ENCODE measurements around the gene TIE1. TPM values are rescaled to one million over a fixed set of nuclear protein-coding genes. Genes with fewer than 3 reads are reported as not detected.
"Not testable (repeated sequence)": the region's sequence is repeated elsewhere in the genome, so short reads cannot be mapped to it uniquely, and the experiment has no call there.

The TIE1 gene
- total RNA-seq, 1 donor from 2014 or later, result 1,392 TPM

DNA sequence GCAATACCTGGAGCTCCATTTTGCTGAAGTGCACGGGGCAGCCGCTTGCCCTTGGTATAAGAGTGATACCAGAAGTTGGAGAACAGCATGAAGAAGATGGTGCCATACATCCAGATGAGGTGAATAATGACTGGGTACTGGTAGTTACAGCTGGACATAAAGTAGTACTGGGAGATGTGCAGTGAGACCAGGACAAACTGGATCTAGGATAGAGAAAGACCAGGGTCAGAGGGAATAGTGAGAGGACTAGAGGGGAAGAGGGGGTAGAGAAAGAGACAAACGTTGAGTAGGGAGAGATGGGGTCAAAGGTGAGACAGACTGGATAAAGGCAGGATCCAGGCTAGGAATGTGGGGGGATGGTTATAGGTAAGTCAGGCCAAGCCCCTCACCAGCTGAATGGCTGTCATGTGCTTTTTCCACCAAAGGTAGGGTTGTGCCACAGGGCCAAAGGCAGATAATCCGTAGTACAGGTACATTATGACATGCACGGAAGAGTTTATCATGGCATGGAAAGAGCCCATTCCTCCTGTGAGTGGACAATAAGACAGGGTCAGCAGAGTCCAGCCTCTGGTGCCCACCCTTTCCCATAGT, 63.2 kb downstream of the TIE1 start:
- DNase-seq, result no peak

DNA sequence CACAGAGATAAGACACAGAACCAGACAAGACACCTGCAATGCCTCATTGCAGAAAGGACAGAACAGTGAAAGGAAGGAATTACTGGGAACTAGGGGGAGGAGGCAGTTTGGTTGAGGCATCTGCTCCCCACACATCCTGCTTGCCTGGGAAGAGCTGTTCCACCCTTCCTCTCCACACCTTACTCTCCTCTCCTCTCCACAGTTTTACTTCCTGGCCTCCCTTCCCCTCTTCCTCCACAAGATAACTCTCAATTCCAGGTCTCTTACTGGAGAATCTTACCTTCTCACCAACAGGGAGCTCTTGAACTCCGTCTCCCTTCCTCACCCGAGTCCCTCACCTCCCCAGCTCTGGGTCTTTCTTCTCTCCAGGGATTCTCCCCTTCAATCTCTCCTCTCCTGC, 64.9 kb downstream of the TIE1 start:
- no peak for DNase-seq

DNA sequence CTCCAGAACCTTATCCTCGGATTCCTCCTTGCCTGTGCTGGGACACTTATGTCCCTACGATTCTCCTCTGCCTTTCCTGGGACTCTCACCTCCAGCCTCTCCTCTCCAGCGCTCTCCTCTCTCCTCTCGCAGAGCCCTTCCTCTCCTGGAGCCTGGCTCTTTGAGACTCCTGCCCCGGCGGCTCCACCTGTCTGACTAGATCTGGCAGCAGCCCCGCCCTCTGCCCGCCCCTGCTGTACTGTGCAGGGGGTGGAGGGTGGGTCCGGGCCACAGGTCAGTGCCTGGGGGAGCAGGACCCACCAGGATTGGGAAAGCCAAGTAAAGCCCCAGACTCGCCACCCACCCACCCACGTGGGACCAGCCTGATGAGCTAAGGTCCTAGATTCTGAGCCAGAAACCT, 65.4 kb downstream of the TIE1 start:
- peak; percentile 8 for DNase-seq

DNA sequence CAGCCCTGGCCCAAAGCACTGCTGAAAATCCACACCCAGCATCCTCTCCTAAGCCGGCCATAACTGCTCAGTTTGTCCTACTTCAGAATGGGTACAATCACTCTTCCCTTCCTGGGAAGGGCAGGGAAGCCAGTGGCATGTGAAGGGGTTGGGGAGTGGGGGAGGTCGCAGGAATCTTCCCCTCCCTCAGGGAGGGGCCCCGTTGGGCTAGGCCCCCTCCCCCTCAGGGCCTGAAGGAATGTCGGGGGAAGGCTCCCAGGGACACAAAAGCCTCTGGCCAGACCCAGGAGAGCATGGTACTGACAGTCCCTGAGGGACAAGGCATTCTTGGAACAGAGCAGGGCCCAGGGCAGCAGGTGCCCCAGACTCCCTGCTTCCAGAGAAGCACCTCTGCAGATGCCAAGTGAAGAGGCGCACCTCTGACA, 65.8 kb downstream of the TIE1 start:
- peak; percentile 20 for DNase-seq

DNA sequence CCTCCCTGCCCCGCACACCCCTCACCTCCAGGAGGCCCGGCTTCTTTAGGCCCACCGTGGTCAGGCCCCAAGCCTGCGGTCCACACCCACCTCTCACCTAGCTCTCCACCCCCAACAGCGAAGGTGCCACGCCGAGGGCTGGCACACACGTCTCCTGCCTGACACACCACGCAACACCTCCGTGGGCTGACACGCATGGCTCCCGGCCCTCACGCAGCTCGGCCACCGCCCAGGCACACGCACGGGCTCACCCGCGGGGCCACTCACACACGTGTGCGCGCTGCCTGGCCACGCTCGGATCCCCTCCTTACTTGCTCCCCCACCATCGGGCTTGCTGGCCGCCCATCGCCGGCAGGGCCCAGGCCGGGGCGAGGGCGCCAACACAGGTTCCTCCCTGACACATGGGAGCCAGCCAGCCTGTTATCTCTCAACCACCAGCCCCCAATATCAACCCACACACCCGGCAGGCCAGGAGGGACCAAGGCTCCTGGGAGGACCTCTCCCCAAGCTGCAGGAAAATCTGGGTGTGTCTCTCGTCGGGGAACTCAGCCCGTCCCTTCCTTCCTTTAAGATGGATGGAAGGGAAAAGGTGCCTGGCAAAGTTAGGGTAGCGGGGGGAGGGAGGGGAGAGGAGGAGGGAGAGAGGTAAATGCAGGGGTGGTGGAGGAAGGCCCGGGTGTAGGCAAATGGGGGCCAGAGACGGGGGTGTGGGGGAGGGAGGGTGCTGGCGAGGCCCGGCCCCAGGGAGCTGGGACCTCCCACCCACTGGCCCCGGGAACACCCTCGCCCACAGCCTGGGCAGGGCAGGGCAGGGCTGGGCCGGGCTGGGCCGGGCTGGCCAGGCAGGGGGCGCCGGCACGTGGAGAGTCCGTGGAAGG, 66.5 kb downstream of the TIE1 start:
- DNase-seq, result peak; percentile 44

DNA sequence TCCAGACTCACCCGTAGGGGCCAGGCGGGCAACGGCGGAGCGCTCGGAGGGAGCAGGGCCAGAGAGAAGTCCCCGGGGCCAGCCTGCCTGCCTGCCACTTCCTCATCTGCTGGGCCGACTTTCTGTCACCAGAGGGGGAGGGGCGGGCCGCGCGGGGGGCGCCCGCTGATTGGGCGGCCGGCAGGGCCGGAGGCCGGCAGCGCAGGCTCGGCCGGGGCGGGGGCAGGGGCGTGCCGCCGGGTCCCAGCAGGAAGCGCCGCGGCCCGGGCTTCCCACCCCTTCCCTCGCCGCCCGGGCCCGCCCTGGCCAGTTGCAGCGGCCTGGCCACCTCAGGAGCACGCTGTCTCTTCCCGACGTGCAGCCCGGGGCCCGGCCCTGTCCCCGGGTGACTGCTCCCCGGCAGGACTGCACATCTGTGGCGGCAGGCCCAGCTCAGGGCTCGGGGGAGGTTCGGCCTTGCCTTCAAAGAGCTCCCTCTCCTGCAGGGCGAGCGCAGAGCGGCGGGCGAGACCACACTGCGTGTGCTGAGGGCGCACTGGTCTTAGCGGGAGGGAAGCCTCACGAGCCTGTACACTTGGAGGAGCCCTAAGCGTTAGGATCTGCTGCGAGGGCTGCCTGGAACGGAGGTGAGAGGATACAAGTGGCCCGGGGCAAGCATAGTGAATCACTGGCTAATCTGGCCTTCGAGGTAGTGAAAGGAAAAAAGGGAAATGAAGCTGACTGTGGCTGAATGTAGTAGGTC, 67.3 kb downstream of the TIE1 start, which contains the start of gene ELOVL1:
ELOVL1 (minus strand) TSS at position 108 of the 742 bp plus-strand sequence. CDS start 2,402 bp downstream, outside the sequence.
- peak; percentile 89 for DNase-seq

DNA sequence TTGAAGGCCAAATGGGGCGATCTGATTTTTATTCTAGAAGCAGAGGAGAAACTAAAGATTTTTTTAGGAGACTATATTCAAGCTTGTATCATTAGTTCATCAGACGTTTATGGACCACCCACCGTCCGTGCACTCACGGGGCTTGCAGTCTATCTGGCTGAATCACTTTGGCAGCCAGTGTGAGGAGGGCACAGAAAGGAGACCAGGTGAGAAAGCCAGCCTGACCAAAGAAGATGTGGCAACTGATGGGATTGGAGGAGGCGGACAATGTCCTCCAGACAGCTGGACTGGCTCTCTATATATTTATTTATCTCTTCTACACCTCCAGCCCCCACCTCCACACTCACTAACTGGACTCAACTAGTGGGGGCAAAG, 67.9 kb downstream of the TIE1 start:
- no peak for DNase-seq

DNA sequence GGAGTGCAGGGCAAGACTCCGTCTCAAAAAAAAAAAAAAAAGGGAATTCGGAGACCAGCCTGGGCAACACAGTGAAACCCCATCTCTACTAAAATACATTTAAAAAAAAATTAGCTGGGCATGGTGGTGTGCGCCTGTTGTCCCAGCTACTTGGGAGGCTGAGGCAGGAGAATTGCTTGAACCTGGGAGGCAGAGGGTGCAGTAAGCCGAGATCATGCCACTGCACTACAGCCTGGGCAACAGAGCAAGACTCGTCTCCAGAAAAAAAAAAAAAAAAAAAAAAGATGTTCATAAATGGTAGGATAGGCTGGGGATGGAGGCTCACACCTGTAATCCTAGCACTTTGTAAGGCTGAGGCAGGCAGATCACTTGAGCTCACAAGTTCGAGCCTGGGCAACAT, 69.0 kb downstream of the TIE1 start:
- DNase-seq, result not testable (repeated sequence)

DNA sequence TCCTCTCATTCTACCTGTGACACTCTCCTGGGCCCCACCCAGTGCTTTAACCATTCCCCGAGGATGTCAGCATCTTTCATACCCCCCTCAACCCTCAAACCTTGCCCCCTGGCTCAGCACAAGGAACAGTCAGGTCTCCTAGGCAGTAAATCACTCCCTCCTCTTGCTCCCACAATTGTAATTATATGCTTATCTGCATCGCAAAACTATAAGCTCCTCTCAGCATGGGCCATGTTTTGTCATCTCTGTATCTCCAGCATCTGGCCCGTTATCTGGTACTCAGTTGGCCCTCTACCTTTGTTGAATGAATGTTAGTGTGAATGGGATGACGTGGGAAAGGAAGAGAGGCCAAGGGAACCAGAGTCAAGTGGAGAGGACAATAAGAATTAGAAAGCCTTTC, 69.8 kb downstream of the TIE1 start:
- peak; percentile 9 for DNase-seq

DNA sequence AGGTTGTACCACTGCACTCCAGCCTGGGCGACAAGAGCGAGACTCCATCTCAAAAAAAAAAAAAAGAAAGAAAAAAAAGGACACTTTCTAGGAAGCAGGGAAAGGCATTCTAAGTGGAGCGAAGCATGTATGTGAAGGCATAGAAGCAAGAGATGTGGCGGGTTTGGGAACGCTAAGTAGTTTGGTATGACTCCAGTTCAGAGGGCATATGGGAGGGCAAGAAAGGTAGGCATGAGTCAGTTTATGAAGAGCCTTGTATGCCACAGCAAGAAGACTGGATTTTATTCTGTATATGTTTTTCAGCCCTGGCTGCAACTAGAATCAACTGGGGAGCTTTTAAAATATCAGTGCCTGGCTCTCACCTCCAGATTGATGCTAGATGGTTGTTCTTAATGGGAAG, 71.4 kb downstream of the TIE1 start:
- peak; percentile 6 for DNase-seq

Other genes with a start within 250 kb of the TIE1 start
- gene EBNA1BP2, start 128.7 kb upstream of the TIE1 start, total RNA-seq, result 68.1 and 89.9 TPM in 2 replicates
- 0.14 and 0.17 TPM in 2 replicates for gene CFAP57, start 128.7 kb upstream of the TIE1 start, total RNA-seq
- 0.05 TPM in 1 of 2 replicates, not detected in the other for gene TMEM125, start 31.0 kb upstream of the TIE1 start, total RNA-seq
- gene C1orf210, start 15.4 kb upstream of the TIE1 start, total RNA-seq, result not detected in 2 replicates
- 0.09 TPM in 1 of 2 replicates, not detected in the other for gene MPL, start 36.8 kb downstream of the TIE1 start, total RNA-seq
- 22.1 and 121 TPM in 2 replicates for gene CDC20, start 58.0 kb downstream of the TIE1 start, total RNA-seq
- 51.9 and 66.2 TPM in 2 replicates for gene ELOVL1, start 67.0 kb downstream of the TIE1 start, total RNA-seq
- gene MED8, start 88.8 kb downstream of the TIE1 start, total RNA-seq, result 45.9 and 51.9 TPM in 2 replicates
- gene SZT2, start 88.9 kb downstream of the TIE1 start, total RNA-seq, result 18.9 and 24.8 TPM in 2 replicates
- gene HYI, start 152.9 kb downstream of the TIE1 start, total RNA-seq, result 96.1 and 207 TPM in 2 replicates
- 108 and 353 TPM in 2 replicates for gene PTPRF, start 229.9 kb downstream of the TIE1 start, total RNA-seq

Measured in dermis blood vessel endothelial cell (primary cell).